Osteocyte (in vitro differentiated cells): ENCODE measurements around the gene PLPPR3. TPM values are rescaled to one million over a fixed set of nuclear protein-coding genes. Genes with fewer than 3 reads are reported as not detected.
A peak's percentile ranks its signal among the peaks of the same experiment; 100 is the strongest.

Experiments used
- DNase-seq: peaks from one replicate; pipeline ENCODE4 v3.0.0; 2021; ENCODE audit warnings: mixed read lengths; ENCODE audit not compliant: unreplicated experiment; ENCODE audit errors: extremely low spot score
- H3K27ac Mint-ChIP-seq: one replicate; pipeline ENCODE4 v1.8.0; 2021; ENCODE audit warnings: mild to moderate bottlenecking, mixed read lengths; ENCODE audit not compliant: unreplicated experiment
- H3K27me3 Mint-ChIP-seq: one replicate; pipeline ENCODE4 v1.8.0; 2021; ENCODE audit warnings: mixed read lengths; ENCODE audit not compliant: unreplicated experiment
- H3K36me3 Mint-ChIP-seq: one replicate; pipeline ENCODE4 v1.8.0; 2021; ENCODE audit warnings: mixed read lengths; ENCODE audit not compliant: unreplicated experiment
- H3K4me1 Mint-ChIP-seq: one replicate; pipeline ENCODE4 v1.8.0; 2021; ENCODE audit warnings: mixed read lengths; ENCODE audit not compliant: unreplicated experiment
- H3K4me3 Mint-ChIP-seq: one replicate; pipeline ENCODE4 v1.8.0; 2021; ENCODE audit warnings: mild to moderate bottlenecking, moderate library complexity, mixed read lengths; ENCODE audit not compliant: unreplicated experiment
- H3K9me3 Mint-ChIP-seq: one replicate; pipeline ENCODE4 v1.8.0; 2021; ENCODE audit warnings: mixed read lengths; ENCODE audit not compliant: unreplicated experiment
- CTCF ChIP-seq: fragments of 200-600 bp; sonication (generic); IDR thresholded peaks from 2 replicates; pipeline ENCODE4 v1.5.0; 2021; ENCODE audit warnings: antibody characterized with exemption, mild to moderate bottlenecking, moderate library complexity
- total RNA-seq: library from RNA; stranded (reverse); gene quantifications from 2 replicates; pipeline ENCODE4 v1.2.1, GENCODE V29; 2021

Gene PLPPR3
- total RNA-seq, 1 donor from 2014 or later: 18.2 TPM

DNA sequence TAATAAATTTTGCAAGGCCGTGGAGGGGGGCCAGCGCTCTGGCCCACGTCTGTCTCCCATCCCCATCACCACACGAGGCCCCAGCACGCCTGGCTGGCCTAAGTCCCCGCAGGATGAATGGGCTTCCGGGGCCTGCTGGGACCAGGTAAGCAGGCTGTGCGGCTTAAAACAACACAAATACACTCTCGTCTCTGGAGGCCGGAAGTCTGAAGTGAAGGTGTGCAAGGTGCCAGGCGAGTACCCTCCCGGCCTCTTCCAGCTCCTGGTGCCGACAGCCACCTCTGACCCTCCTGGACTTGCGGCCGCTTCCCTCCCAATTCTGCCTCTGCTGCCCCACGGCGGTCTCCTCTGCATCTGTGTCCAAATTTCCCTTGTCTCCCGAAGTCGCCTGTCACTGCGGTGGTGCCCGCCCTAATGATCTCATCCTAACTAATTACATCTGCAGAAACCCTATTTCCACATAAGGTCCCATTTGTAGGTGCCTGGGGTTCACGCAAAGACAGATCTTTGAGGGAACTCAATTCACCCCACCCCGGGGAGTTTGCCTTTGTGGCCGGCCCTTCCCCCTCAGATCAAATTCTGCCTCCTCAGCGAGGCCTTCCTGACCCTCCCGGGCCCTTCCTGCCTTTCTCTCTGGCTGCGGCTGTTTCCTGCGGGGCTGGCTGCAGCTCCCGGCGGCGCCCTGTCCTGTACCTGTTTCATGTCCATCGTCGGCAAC, 32.6 kb downstream of the PLPPR3 start:
- TF ChIP-seq CTCF: peak; percentile 13
- no peak for DNase-seq
- no peaks in the 10 kb centered on the region for H3K36me3 Mint-ChIP-seq
- peaks cover 43% of the 10 kb centered on the region for H3K4me1 Mint-ChIP-seq
- peak overlapping the region; percentile 83 for H3K27ac Mint-ChIP-seq
- H3K4me3 Mint-ChIP-seq: peak overlapping the region; percentile 24
- H3K27me3 Mint-ChIP-seq: no peaks in the 10 kb centered on the region
- H3K9me3 Mint-ChIP-seq: no peaks in the 10 kb centered on the region

- no peaks in the 10 kb centered on the region for H3K36me3 Mint-ChIP-seq
- H3K27me3 Mint-ChIP-seq: no peaks in the 10 kb centered on the region
- no peaks in the 10 kb centered on the region for H3K9me3 Mint-ChIP-seq
- H3K4me3 Mint-ChIP-seq: peak overlapping the region; percentile 24
- DNase-seq: no peak
- H3K4me1 Mint-ChIP-seq: peaks cover 45% of the 10 kb centered on the region
- peak overlapping the region; percentile 83 for H3K27ac Mint-ChIP-seq
- no peak for TF ChIP-seq CTCF
Observed at GRCh38 chr19:788686-788982, 33.1 kb downstream of the PLPPR3 start.

GRCh38 chr19:787536-787935, 34.2 kb downstream of the PLPPR3 start:
- Mint-ChIP-seq H3K27ac (no peak overlapping the region), H3K4me3 (no peak overlapping the region), H3K9me3 (no peaks in the 10 kb centered on the region), H3K4me1 (peaks cover 53% of the 10 kb centered on the region), H3K36me3 (no peaks in the 10 kb centered on the region), H3K27me3 (no peaks in the 10 kb centered on the region)
- no peak for TF ChIP-seq CTCF
- DNase-seq: no peak

DNA sequence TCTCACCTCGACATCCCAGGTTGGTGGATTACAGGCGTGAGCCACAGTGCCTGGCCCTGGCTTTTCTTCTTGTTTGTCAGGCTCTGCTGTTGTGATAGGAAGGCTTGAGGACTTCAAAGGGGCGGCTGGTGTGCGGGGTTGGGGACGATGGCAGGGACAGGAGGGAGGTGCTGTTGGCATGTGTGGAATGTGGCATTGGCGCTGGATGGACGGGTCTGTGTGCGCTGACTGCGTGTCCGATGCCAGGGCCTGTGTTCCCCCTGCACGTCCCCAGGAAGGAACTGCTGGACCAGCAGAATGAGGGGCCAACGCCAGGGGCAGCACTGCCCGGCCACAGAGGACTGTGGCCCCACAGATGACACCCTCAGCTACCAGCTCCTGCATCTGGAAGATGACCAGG, 37.2 kb downstream of the PLPPR3 start:
- H3K4me3 Mint-ChIP-seq: peak overlapping the region; percentile 40
- H3K9me3 Mint-ChIP-seq: no peaks in the 10 kb centered on the region
- peaks cover 59% of the 10 kb centered on the region for H3K4me1 Mint-ChIP-seq
- DNase-seq: no peak
- H3K27ac Mint-ChIP-seq: peak overlapping the region; percentile 69
- no peaks in the 10 kb centered on the region for H3K27me3 Mint-ChIP-seq
- H3K36me3 Mint-ChIP-seq: no peaks in the 10 kb centered on the region
- TF ChIP-seq CTCF: no peak

DNA sequence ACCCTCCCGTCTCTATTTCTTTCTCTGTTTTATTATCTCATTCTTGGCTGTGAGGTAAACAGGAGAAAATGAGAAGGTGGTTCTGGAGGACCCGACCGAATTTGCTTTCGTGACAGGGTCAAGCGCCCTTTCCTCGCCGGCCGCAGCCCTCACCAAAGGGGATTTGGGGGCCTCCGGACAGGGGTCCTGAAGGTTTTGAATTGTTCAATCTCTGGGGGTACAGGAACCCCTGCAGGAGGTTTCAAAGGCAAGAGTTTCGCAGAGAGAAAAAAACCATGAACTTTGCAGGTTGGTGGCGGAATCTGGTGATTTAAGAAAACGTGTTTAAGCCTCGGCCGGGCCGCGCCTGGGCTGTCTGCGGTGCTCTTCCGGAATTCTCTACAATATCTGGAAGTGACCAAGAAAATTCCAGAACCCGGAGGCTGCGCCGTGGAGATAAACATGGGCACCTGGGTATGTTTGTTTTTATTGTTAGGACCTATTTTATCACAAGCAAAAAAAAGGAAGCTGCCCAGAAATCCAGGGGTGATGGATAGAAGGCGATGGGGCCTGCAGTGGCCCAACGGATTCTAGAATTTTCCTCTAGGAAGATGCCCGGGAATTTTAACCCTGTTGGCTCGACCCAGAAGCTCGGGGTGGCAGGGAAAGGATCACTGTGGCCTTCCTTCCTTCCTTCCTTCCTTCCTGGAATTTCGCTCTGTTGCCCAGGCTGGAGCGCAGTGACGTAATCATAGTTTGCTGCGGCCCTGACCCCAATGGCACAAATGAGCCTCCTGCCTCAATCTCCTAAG, 38.7 kb downstream of the PLPPR3 start:
- no peaks in the 10 kb centered on the region for H3K9me3 Mint-ChIP-seq
- H3K4me1 Mint-ChIP-seq: peaks cover 57% of the 10 kb centered on the region
- no peak for TF ChIP-seq CTCF
- H3K4me3 Mint-ChIP-seq: peak overlapping the region; percentile 75
- DNase-seq: no peak
- H3K36me3 Mint-ChIP-seq: no peaks in the 10 kb centered on the region
- peak overlapping the region; percentile 98 for H3K27ac Mint-ChIP-seq
- H3K27me3 Mint-ChIP-seq: no peaks in the 10 kb centered on the region
